K562 (cell line): Measurements from ENCODE around the gene GAB4. TPM values are rescaled to one million over a fixed set of nuclear protein-coding genes. Genes with fewer than 3 reads are reported as not detected.

ENCODE experiments used
- MYNN ChIP-seq, 2 experiments: sonication (generic); formaldehyde crosslinking in 1 of 2; IDR thresholded peaks; 2 replicates each; pipeline versions ENCODE4 v1.5.0 to v1.6.1; 2016 to 2020; ENCODE audit warnings: antibody characterized with exemption in 1 of 2, missing genetic modification reagents in 1 of 2
- STAT5B ChIP-seq: fragments of 250-450 bp; sonication (Bioruptor Pico); IDR thresholded peaks from 2 replicates; pipeline ENCODE4 v1.8.0; 2021; ENCODE audit warnings: mild to moderate bottlenecking, inconsistent platforms
- ZNF318 ChIP-seq, 2 experiments: fragments of 450-650 bp; IDR thresholded peaks; 2 replicates each; pipeline ENCODE4 v1.6.1; 2016; ENCODE audit warnings: mild to moderate bottlenecking in 2 of 2, borderline replicate concordance in 1 of 2, low read depth in 1 of 2, moderate library complexity in 1 of 2
- polyA plus RNA-seq, 8 experiments: library from polyadenylated mRNA; depleted of rRNA in 4 of 8; stranded (reverse) in 5 of 8; unstranded in 3 of 8; fragments of >200 nt; fragmentation: Nextera tagmentation in 2 of 8; fragmentation: Illumina TruSeq in 1 of 8; extraction: Ambion mirVana in 2 of 8; extraction: Trizol in 1 of 8; gene quantifications; 2 replicates each; pipeline versions ENCODE4 v1.2.1 to v1.2.3, GENCODE V29; 2011 to 2014; ENCODE audit warnings: inconsistent platforms in 1 of 8, missing spikeins in 1 of 8
- total RNA-seq, 7 experiments: library from RNA; depleted of rRNA in 6 of 7; stranded (reverse); fragments of >200 nt in 6 of 7; fragmentation: Illumina TruSeq in 2 of 7; extraction: Trizol in 2 of 7; gene quantifications; 2 replicates each; pipeline versions ENCODE4 v1.2.1 to v1.2.3, GENCODE V29; 2011 to 2021; ENCODE audit warnings: low replicate concordance in 1 of 7

The GAB4 gene
- total and polyA plus RNA-seq, 9 of the 15 experiments (the other 6 are each of a cell fraction or from before 2014, with no cell fraction given): 0.04 to 0.11 (median 0.04) TPM; not detected in 6

GRCh38 chr22:17012267-17012666, 4.2 kb upstream of the GAB4 start (continued):
- no peak for TF ChIP-seq ZNF318 (IDR thresholded peaks at IDR 0.05; ENCODE audit: borderline replicate concordance in 1 of 2, low read depth in 1 of 2)
- no peak for TF ChIP-seq MYNN (IDR thresholded peaks at IDR 0.05)
- no peak for TF ChIP-seq MYNN (CRISPR knock-in tag; IDR thresholded peaks at IDR 0.05)
- TF ChIP-seq STAT5B (CRISPR knock-in tag): no peak
- TF ChIP-seq, all 486 proteins: peak for 0
